ENCODE data around the gene SKI. TPM values are rescaled to one million over a fixed set of nuclear protein-coding genes. Genes with fewer than 3 reads are reported as not detected.

Gene SKI
- polyA plus RNA-seq, 3 donors = 0.20 to 6.6 (median 0.25) TPM

GRCh38 chr1:2300004-2300771, 72.1 kb downstream of the SKI start:
- H3K9me3 ChIP-seq (replicated peaks in 1 of 2; ENCODE audit: control insufficient read depth in 1 of 2, insufficient read depth in 1 of 2, low read length in 2 of 2) = no peaks in the 10 kb centered on the region
- H3K4me2 ChIP-seq (replicated peaks; ENCODE audit: extremely low read depth, low read length, poor library complexity, severe bottlenecking) = peak overlapping the region; percentile 81
- peak overlapping the region; percentile 2 for H2AFZ ChIP-seq (ENCODE audit: insufficient read depth, low read depth, low read length, poor library complexity, severe bottlenecking)
- H3K79me2 ChIP-seq (ENCODE audit: insufficient read depth, low read length) = peaks cover 55% of the 10 kb centered on the region
- Mint-ChIP-seq H3K9me3 (peaks cover 0 to 7% (median 0%) of the 10 kb centered on the region in 7 donors), H3K27ac (peak overlapping the region; percentile 75 to 94 (median 91)), H3K4me1 (peaks cover 47% of the 10 kb centered on the region), H3K36me3 (peaks cover 59 to 60% of the 10 kb centered on the region in 2 donors), H3K27me3 (ENCODE audit: low read depth in 3 of 3) (peaks cover 29 to 42% (median 41%) of the 10 kb centered on the region in 3 donors), H3K4me3 (peak overlapping the region; percentile 74 to 85)
- H3K27ac ChIP-seq (ENCODE audit: low read depth in 1 of 2, low read length in 2 of 2) = peak overlapping the region; percentile 68 to 81
- H3K36me3 ChIP-seq (replicated peaks in 1 of 2; ENCODE audit: control insufficient read depth in 1 of 2, insufficient read depth in 2 of 2, low read length in 2 of 2) = peaks cover 15 to 22% of the 10 kb centered on the region in 2 donors
- H3K4me3 ChIP-seq (replicated peaks in 1 of 3; ENCODE audit: low read depth in 2 of 3, low read length in 3 of 3) = peak overlapping the region; percentile 8 to 65 (median 50)
- no peak for TF ChIP-seq CTCF (IDR thresholded peaks at IDR 0.05)
- peaks cover 0 to 24% of the 10 kb centered on the region in 2 donors for H3K27me3 ChIP-seq (ENCODE audit: control insufficient read depth in 2 of 2, insufficient read depth in 2 of 2, low read length in 2 of 2)
- peak; percentile 67 to 81 (median 69) for DNase-seq
- H3K4me1 ChIP-seq (ENCODE audit: control insufficient read depth in 1 of 2, insufficient read depth in 2 of 2, low read length in 2 of 2) = peaks cover 33 to 51% of the 10 kb centered on the region in 2 donors
- 27% methylated on average over 27 of the region's 32 CpGs for WGBS (ENCODE audit: insufficient coverage)
- H3K9ac ChIP-seq (ENCODE audit: insufficient read depth, low read length, poor library complexity, severe bottlenecking) = peak overlapping the region; percentile 71
- H4K20me1 ChIP-seq (ENCODE audit: insufficient read depth, low read length) = peaks cover 97% of the 10 kb centered on the region
- intact Hi-C loops (cut with micrococcal nuclease) = loop anchor here in 1 of 2 donors (1.0 to 2.0 kb wide), 3 partner anchors 10 to 65 kb away; no protein-coding TSS in a partner anchor

GRCh38 chr1:2300851-2301606, 72.9 kb downstream of the SKI start:
- no peaks in the 10 kb centered on the region for H3K9me3 ChIP-seq (replicated peaks in 1 of 2; ENCODE audit: control insufficient read depth in 1 of 2, insufficient read depth in 1 of 2, low read length in 2 of 2)
- peak; percentile 94 to 96 (median 95) for DNase-seq
- peak overlapping the region; percentile 81 for H3K4me2 ChIP-seq (replicated peaks; ENCODE audit: extremely low read depth, low read length, poor library complexity, severe bottlenecking)
- Mint-ChIP-seq H3K27me3 (ENCODE audit: low read depth in 3 of 3) (peaks cover 22 to 38% (median 32%) of the 10 kb centered on the region in 3 donors), H3K9me3 (peaks cover 0 to 7% (median 0%) of the 10 kb centered on the region in 7 donors), H3K27ac (peak overlapping the region; percentile 75 to 94 (median 91)), H3K36me3 (peaks cover 59 to 62% of the 10 kb centered on the region in 2 donors), H3K4me1 (peaks cover 40% of the 10 kb centered on the region), H3K4me3 (peak overlapping the region; percentile 74 to 85)
- H2AFZ ChIP-seq (ENCODE audit: insufficient read depth, low read depth, low read length, poor library complexity, severe bottlenecking) = peak overlapping the region; percentile 2
- H3K4me3 ChIP-seq (replicated peaks in 1 of 3; ENCODE audit: low read depth in 2 of 3, low read length in 3 of 3) = peak overlapping the region; percentile 8 to 65 (median 50)
- peaks cover 23 to 31% of the 10 kb centered on the region in 2 donors for H3K36me3 ChIP-seq (replicated peaks in 1 of 2; ENCODE audit: control insufficient read depth in 1 of 2, insufficient read depth in 2 of 2, low read length in 2 of 2)
- peaks cover 46% of the 10 kb centered on the region for H3K79me2 ChIP-seq (ENCODE audit: insufficient read depth, low read length)
- intact Hi-C loops (cut with micrococcal nuclease) = loop anchor here in 1 of 2 donors (1.0 to 2.0 kb wide), 3 partner anchors 11 to 66 kb away; no protein-coding TSS in a partner anchor
- peaks cover 33 to 51% of the 10 kb centered on the region in 2 donors for H3K4me1 ChIP-seq (ENCODE audit: control insufficient read depth in 1 of 2, insufficient read depth in 2 of 2, low read length in 2 of 2)
- peaks cover 0 to 19% of the 10 kb centered on the region in 2 donors for H3K27me3 ChIP-seq (ENCODE audit: control insufficient read depth in 2 of 2, insufficient read depth in 2 of 2, low read length in 2 of 2)
- WGBS (ENCODE audit: insufficient coverage) = under 1% methylated on average over 27 of the region's 37 CpGs
- H3K9ac ChIP-seq (ENCODE audit: insufficient read depth, low read length, poor library complexity, severe bottlenecking) = peak overlapping the region; percentile 71
- TF ChIP-seq CTCF (IDR thresholded peaks at IDR 0.05) = no peak
- peaks cover 96% of the 10 kb centered on the region for H4K20me1 ChIP-seq (ENCODE audit: insufficient read depth, low read length)
- peak overlapping the region; percentile 68 to 81 for H3K27ac ChIP-seq (ENCODE audit: low read depth in 1 of 2, low read length in 2 of 2)

Data from CD14-positive monocyte (primary cell).